Measurements from ENCODE around the gene SHMT1.

DNA sequence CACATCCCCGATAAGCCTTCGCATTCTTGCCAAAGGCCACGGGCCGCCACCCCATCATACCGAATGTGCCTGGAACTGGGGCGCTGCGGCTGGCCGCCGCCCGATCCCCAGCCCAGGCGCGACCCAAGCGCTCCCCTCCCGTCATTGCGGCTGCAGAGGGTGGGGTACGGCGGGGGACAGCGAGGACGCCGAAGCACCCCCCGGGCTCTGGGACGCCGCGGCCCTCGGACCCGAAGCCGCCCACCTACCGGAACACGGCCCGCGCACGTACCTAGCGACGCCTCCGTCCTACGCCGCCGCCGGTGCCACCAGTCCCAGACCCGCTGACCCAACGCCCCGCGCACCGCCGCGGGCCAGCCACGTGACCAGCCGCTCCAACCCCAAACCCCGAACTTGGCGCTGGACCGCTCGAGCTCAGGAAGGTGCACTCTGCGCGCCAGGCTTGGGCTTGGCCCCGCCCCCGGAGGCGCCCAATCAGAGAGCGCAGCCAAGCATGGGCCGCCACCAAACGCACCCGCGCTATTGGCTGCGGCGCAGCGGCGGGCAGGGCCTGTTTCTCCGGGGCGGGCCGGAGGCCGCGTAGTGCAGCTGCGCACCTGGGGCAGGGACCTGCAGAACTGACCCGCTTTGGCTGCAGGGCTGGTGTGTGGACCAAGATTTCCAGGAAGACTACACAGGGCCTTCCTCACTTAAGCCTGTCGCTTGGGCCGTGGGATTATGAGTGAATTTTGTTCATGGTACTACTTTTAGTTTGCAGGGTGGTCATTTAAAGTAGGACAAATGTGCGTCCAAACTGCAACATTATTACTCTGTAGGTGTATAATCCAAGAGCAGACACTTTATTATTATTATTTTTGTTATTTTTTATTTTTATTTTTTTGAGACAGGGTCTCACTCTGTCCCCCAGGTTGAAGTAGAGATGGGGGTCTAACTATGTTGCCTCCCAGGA is at the start of gene SHMT1:
- TF ChIP-seq, protein P1, sequence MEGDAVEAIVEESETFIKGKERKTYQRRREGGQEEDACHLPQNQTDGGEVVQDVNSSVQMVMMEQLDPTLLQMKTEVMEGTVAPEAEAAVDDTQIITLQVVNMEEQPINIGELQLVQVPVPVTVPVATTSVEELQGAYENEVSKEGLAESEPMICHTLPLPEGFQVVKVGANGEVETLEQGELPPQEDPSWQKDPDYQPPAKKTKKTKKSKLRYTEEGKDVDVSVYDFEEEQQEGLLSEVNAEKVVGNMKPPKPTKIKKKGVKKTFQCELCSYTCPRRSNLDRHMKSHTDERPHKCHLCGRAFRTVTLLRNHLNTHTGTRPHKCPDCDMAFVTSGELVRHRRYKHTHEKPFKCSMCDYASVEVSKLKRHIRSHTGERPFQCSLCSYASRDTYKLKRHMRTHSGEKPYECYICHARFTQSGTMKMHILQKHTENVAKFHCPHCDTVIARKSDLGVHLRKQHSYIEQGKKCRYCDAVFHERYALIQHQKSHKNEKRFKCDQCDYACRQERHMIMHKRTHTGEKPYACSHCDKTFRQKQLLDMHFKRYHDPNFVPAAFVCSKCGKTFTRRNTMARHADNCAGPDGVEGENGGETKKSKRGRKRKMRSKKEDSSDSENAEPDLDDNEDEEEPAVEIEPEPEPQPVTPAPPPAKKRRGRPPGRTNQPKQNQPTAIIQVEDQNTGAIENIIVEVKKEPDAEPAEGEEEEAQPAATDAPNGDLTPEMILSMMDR (IDR thresholded peaks at IDR 0.05; ENCODE audit: insufficient read depth, low read depth, low read length) = no peak
- TF ChIP-seq EZH2 (IDR thresholded peaks at IDR 0.05; ENCODE audit: insufficient read depth, low read length) = no peak

All from astrocyte (in vitro differentiated cells and primary cell).